ENCODE data around the gene PPP1R3E. TPM values are rescaled to one million over a fixed set of nuclear protein-coding genes. Genes with fewer than 3 reads are reported as not detected.

Gene PPP1R3E
- total RNA-seq, 2 donors from 2014 or later, result 7.6 to 12.6 TPM

GRCh38 chr14:23347406-23348296, 45.0 kb upstream of the PPP1R3E start:
- no peak overlapping the region for H3K27ac ChIP-seq
- intact Hi-C loops (cut with DNase I), result no loop called here
- no peak for TF ChIP-seq CTCF (IDR thresholded peaks at IDR 0.05)
- H3K4me3 ChIP-seq, result no peak overlapping the region
- DNase-seq, result no peak
- H3K27me3 ChIP-seq, result peaks cover 18% of the 10 kb centered on the region
- peaks cover 7% of the 10 kb centered on the region for H3K4me1 ChIP-seq
- H3K9me3 ChIP-seq, result no peaks in the 10 kb centered on the region
- no peak overlapping the region for H3K9ac ChIP-seq (ENCODE audit: low read depth in 2 of 2, low read length in 2 of 2)
- no peaks in the 10 kb centered on the region for H3K36me3 ChIP-seq

GRCh38 chr14:23346693-23347405, 44.2 kb upstream of the PPP1R3E start:
- H3K9me3 ChIP-seq, result no peaks in the 10 kb centered on the region
- no peak overlapping the region for H3K4me3 ChIP-seq
- no peak overlapping the region for H3K27ac ChIP-seq
- peaks cover 4% of the 10 kb centered on the region for H3K4me1 ChIP-seq
- intact Hi-C loops (cut with DNase I), result no loop called here
- no peak for DNase-seq
- H3K36me3 ChIP-seq, result no peaks in the 10 kb centered on the region
- TF ChIP-seq CTCF (IDR thresholded peaks at IDR 0.05), result no peak
- H3K9ac ChIP-seq (ENCODE audit: low read depth in 2 of 2, low read length in 2 of 2), result no peak overlapping the region
- H3K27me3 ChIP-seq, result peaks cover 10% of the 10 kb centered on the region

GRCh38 chr14:23345987-23346692, 43.5 kb upstream of the PPP1R3E start:
- Histone ChIP-seq H3K27ac (no peak overlapping the region), H3K36me3 (no peaks in the 10 kb centered on the region), H3K4me3 (no peak overlapping the region), H3K4me1 (no peaks in the 10 kb centered on the region), H3K9ac (ENCODE audit: low read depth in 2 of 2, low read length in 2 of 2) (no peak overlapping the region), H3K9me3 (no peaks in the 10 kb centered on the region), H3K27me3 (peaks cover 3% of the 10 kb centered on the region)
- TF ChIP-seq CTCF (IDR thresholded peaks at IDR 0.05), result no peak
- no peak for DNase-seq
- intact Hi-C loops (cut with DNase I), result no loop called here

GRCh38 chr14:23344481-23344880, 41.8 kb upstream of the PPP1R3E start:
- no peaks in the 10 kb centered on the region for H3K4me1 ChIP-seq
- H3K9ac ChIP-seq (ENCODE audit: low read depth in 2 of 2, low read length in 2 of 2), result no peak overlapping the region
- H3K9me3 ChIP-seq, result no peaks in the 10 kb centered on the region
- H3K4me3 ChIP-seq, result no peak overlapping the region
- intact Hi-C loops (cut with DNase I), result no loop called here
- no peak for TF ChIP-seq CTCF (IDR thresholded peaks at IDR 0.05)
- no peaks in the 10 kb centered on the region for H3K27me3 ChIP-seq
- H3K27ac ChIP-seq, result no peak overlapping the region
- no peak for DNase-seq
- no peaks in the 10 kb centered on the region for H3K36me3 ChIP-seq

GRCh38 chr14:23339506-23340268, 37.0 kb upstream of the PPP1R3E start:
- Histone ChIP-seq H3K27me3 (no peaks in the 10 kb centered on the region), H3K4me3 (no peak overlapping the region), H3K9me3 (no peaks in the 10 kb centered on the region), H3K9ac (ENCODE audit: low read depth in 2 of 2, low read length in 2 of 2) (no peak overlapping the region), H3K36me3 (no peaks in the 10 kb centered on the region), H3K4me1 (no peaks in the 10 kb centered on the region), H3K27ac (no peak overlapping the region)
- no peak for TF ChIP-seq CTCF (IDR thresholded peaks at IDR 0.05)
- intact Hi-C loops (cut with DNase I), result no loop called here
- DNase-seq, result no peak
